Lower leg skin (tissue), 3 donors: Measurements from ENCODE around the gene MMP19.

Source experiments
- CTCF ChIP-seq, 3 donors: fragments of 450-650 bp; IDR thresholded peaks; one replicate each; pipeline ENCODE4 v1.5.1; 2016; ENCODE audit warnings: antibody characterized with exemption in 3 of 3, mild to moderate bottlenecking in 3 of 3, moderate library complexity in 2 of 3
- POLR2A ChIP-seq, 2 donors: fragments of 450-650 bp; IDR thresholded peaks; one replicate each; pipeline ENCODE4 v1.6.1; 2016 to 2017; ENCODE audit warnings: antibody characterized with exemption in 2 of 2, mild to moderate bottlenecking in 1 of 2, moderate library complexity in 1 of 2

DNA sequence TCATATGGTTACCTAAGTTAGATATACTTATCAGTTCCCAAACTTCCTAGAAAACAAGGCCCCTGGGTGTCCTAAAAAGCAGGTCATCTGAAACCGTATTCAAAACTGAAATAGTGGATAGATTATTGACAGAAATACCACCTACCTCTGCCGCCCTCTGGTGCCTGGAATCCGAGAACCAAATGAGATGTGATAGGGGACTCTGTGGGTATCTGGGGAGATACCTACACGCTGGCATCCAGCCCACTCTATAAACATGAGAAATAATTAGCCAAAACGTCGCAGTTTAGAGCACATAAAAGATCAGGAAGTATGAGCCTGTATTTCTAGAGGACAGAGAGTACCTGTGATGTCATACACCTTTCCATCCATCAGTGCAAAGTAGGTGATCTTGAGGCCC is 20.5 kb downstream of the MMP19 start:
- no peak for TF ChIP-seq CTCF (IDR thresholded peaks at IDR 0.05)
- no peak for TF ChIP-seq POLR2A (IDR thresholded peaks at IDR 0.05)
